MCF 10A (cell line): ENCODE data around the gene SPATA21. TPM values are rescaled to one million over a fixed set of nuclear protein-coding genes. Genes with fewer than 3 reads are reported as not detected.

Experiments
- BruUV-seq: library from RNA; stranded (reverse); fragments of 400-500 nt; replicated peaks from 2 replicates; lab custom pipeline; 2021; lab: Mats Ljungman, UMichigan
- CTCF ChIA-PET: fragments of 300-600 bp; sonication (Branson Sonifier 250); formaldehyde crosslinking; extraction: SDS; loops from one replicate; lab custom pipeline; 2021; ENCODE audit warnings: antibody characterized with exemption, inconsistent platforms; lab: Yijun Ruan, JAX
- POLR2A ChIA-PET: fragments of 300-600, 350-650 bp; sonication (Branson Sonifier 250); formaldehyde crosslinking; extraction: SDS; loops from one replicate; lab custom pipeline; 2020; ENCODE audit warnings: antibody characterized with exemption, inconsistent platforms; lab: Yijun Ruan, JAX
- DNase-seq: peaks from one replicate; pipeline ENCODE4 v3.0.0-alpha.2; 2018; ENCODE audit not compliant: unreplicated experiment
- H3K27ac Mint-ChIP-seq: one replicate; pipeline ENCODE4 v1.8.0; 2022; ENCODE audit warnings: mild to moderate bottlenecking, low read depth, mixed read lengths; ENCODE audit not compliant: unreplicated experiment
- H3K27me3 Mint-ChIP-seq: one replicate; pipeline ENCODE4 v1.8.0; 2022; ENCODE audit warnings: mixed read lengths; ENCODE audit not compliant: insufficient read depth, unreplicated experiment
- H3K36me3 Mint-ChIP-seq: one replicate; pipeline ENCODE4 v1.8.0; 2022; ENCODE audit warnings: mild to moderate bottlenecking, moderate library complexity, mixed read lengths; ENCODE audit not compliant: insufficient read depth, unreplicated experiment
- H3K4me1 Mint-ChIP-seq: one replicate; pipeline ENCODE4 v1.8.0; 2022; ENCODE audit warnings: mixed read lengths; ENCODE audit not compliant: insufficient read depth, unreplicated experiment
- H3K4me3 Mint-ChIP-seq: one replicate; pipeline ENCODE4 v1.8.0; 2022; ENCODE audit warnings: mild to moderate bottlenecking, moderate library complexity, mixed read lengths; ENCODE audit not compliant: unreplicated experiment
- H3K9me3 Mint-ChIP-seq: one replicate; pipeline ENCODE4 v1.8.0; 2022; ENCODE audit warnings: mixed read lengths; ENCODE audit not compliant: unreplicated experiment
- CTCF ChIP-seq: fragments of 200-600 bp; IDR thresholded peaks from one replicate; pipeline ENCODE4 v1.8.0; 2022; ENCODE audit warnings: antibody characterized with exemption, mild to moderate bottlenecking; ENCODE audit not compliant: unreplicated experiment
- intact Hi-C: fragments of 100-400 bp; cut with micrococcal nuclease; formaldehyde crosslinking; loops from 2 replicates; pipeline ENCODE4 v1.14.1; 2022
- total RNA-seq: library from RNA; stranded (reverse); gene quantifications from 2 replicates; pipeline ENCODE4 v1.2.3, GENCODE V29; 2022

The SPATA21 gene
- total RNA-seq, 1 experiment from 2014 or later = not detected

GRCh38 chr1:16396591-16396990, 40.6 kb downstream of the SPATA21 start:
- ChIA-PET CTCF (no interaction called here), POLR2A (interaction anchor here (0.6 to 1.9 kb wide), 7 partner anchors 10 to 1007 kb away, joined by 3 to 17 read pairs (median 5); partner anchors contain the start of genes FBXO42, NECAP2 and SZRD1)
- peaks cover 35% of the 10 kb centered on the region for H3K36me3 Mint-ChIP-seq
- H3K4me3 Mint-ChIP-seq = no peak overlapping the region
- H3K27ac Mint-ChIP-seq = peak overlapping the region; percentile 88
- H3K9me3 Mint-ChIP-seq = no peaks in the 10 kb centered on the region
- H3K27me3 Mint-ChIP-seq = no peaks in the 10 kb centered on the region
- intact Hi-C loops = loop anchor here (1.0 kb wide), 1 partner anchor 29 kb away; the partner anchor contains the start of gene SZRD1
- TF ChIP-seq CTCF = no peak
- peaks cover 22% of the 10 kb centered on the region for H3K4me1 Mint-ChIP-seq
- DNase-seq = peak; percentile 94
- no TSS peak for BruUV-seq

DNA sequence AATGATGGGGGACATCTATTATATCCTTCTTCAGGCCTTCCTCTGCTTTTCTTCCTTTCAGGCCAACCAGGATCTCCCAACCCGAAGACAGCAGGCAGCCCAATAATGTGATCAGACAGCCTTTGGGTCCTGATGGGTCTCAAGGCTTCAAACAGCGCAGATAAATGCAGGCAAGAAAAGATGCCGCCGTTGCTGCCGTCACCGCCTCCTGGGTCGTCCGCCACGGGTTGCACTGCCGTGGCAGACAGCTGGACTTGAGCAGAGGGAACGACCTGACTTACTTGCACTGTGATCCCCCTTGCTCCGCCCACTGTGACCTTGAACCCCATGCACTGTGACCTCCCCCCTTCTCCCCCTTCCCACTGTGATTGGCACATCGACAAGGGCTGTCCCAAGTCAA, 42.2 kb downstream of the SPATA21 start:
- no peaks in the 10 kb centered on the region for H3K27me3 Mint-ChIP-seq
- POLR2A ChIA-PET = interaction anchor here (1.1 kb wide), 1 partner anchor 26 kb away, joined by 4 read pairs; no protein-coding TSS in a partner anchor
- BruUV-seq = no TSS peak
- no peak overlapping the region for H3K4me3 Mint-ChIP-seq
- intact Hi-C loops = no loop called here
- H3K27ac Mint-ChIP-seq = no peak overlapping the region
- no peak for TF ChIP-seq CTCF
- no peak for DNase-seq
- H3K4me1 Mint-ChIP-seq = peaks cover 22% of the 10 kb centered on the region
- CTCF ChIA-PET = no interaction called here
- peaks cover 44% of the 10 kb centered on the region for H3K36me3 Mint-ChIP-seq
- H3K9me3 Mint-ChIP-seq = no peaks in the 10 kb centered on the region

- ChIA-PET CTCF (interaction anchor here (0.6 to 1.0 kb wide), 3 partner anchors 46 to 151 kb away, joined by 3 to 4 read pairs (median 3); partner anchors contain the start of gene NECAP2), POLR2A (interaction anchor here (0.6 to 1.1 kb wide), 2 partner anchors 25 to 47 kb away, joined by 4 read pairs; partner anchors contain the start of gene NECAP2)
- peak overlapping the region; percentile 60 for H3K27ac Mint-ChIP-seq
- no peak for DNase-seq
- no TSS peak for BruUV-seq
- TF ChIP-seq CTCF = no peak
- no peaks in the 10 kb centered on the region for H3K27me3 Mint-ChIP-seq
- peaks cover 39% of the 10 kb centered on the region for H3K36me3 Mint-ChIP-seq
- H3K9me3 Mint-ChIP-seq = no peaks in the 10 kb centered on the region
- H3K4me1 Mint-ChIP-seq = peaks cover 22% of the 10 kb centered on the region
- intact Hi-C loops = no loop called here
- no peak overlapping the region for H3K4me3 Mint-ChIP-seq
Measured at GRCh38 chr1:16393570-16394521, 43.4 kb downstream of the SPATA21 start.
